ENCODE results near the gene MLLT3.
"Not testable (repeated sequence)": the region's sequence is repeated elsewhere in the genome, so short reads cannot be mapped to it uniquely, and the experiment has no call there.

MLLT3 gene

DNA sequence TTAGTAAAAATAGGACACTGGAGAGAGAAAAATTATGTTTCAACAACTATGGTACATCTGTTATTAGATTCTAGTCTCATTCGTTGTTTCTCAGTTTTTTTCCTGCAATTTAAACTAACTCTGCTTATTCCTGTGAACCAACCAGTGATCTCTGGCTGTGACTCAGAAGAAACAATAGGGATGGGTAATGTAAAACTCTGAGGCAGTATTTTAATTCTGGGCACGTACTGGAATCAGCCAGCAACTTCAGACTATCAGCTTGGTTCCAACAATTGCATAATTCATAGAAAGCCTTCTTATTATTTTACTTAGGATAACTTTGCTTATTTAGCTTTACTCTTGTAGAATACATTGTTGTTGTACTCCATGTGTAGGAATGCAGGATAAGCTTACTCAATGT, 28.8 kb downstream of the MLLT3 start:
- no peak for DNase-seq

GRCh38 chr9:20593105-20593504, 29.2 kb downstream of the MLLT3 start:
- DNase-seq: no peak

DNA sequence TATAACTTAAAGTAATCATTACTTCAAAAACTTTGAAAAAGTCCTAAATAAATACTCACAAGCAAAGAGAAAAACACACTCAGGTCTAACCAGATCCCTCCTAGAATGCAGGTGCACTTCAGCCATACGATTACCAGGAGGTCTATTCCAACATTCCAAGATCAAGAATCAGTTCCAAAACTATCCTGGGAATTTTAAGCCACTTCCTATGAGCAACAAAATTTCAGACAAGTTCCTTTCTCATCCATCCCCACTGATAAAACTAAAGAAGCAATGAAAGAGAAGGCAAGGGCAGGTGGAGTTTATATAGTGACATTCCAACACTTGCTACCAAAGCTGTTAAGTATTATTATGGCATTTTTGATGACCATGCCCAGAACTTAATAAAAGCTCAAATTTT, 29.6 kb downstream of the MLLT3 start:
- no peak for DNase-seq

DNA sequence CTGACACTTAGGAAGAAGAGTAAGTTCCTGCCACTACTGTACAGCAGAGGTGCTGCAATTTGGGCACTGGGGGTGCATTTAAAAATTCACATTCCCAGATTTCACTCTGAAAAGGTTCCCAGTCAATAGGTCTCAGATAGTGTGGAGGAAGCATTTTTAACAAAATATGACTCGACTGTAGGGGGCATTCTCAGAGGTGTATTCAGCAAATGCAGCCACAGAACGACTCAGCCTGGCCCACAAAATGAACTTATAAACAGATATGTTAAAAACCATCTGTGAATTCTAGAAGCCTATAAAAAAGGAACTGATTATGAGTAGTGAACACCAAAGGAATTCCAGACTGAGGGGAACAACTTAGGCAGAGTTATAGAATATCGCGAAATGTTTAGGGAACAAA, 31.1 kb downstream of the MLLT3 start:
- DNase-seq: no peak

GRCh38 chr9:20584968-20585643, 37.2 kb downstream of the MLLT3 start:
- no peak for DNase-seq

- DNase-seq: not testable (repeated sequence)
Measured at GRCh38 chr9:20583088-20583487, 39.2 kb downstream of the MLLT3 start.

DNA sequence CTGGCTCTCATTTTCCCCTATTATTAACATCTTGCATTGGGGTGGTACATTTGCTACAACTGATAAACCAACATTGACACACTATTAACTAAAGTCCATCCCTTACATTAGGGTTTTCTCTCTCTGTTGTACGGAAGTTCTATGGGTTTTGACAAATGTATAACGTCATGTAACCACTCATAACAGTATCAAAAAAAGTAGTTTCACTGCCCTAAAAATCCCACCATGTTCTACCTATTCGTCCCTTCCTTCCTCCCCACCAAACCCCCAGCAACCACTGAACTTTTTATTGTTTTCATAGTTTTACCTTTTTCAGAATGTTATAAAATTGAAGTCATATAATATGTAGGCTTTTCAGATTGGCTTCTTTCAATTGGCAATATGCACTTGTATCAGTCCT, 40.1 kb downstream of the MLLT3 start:
- no peak for DNase-seq

DNA sequence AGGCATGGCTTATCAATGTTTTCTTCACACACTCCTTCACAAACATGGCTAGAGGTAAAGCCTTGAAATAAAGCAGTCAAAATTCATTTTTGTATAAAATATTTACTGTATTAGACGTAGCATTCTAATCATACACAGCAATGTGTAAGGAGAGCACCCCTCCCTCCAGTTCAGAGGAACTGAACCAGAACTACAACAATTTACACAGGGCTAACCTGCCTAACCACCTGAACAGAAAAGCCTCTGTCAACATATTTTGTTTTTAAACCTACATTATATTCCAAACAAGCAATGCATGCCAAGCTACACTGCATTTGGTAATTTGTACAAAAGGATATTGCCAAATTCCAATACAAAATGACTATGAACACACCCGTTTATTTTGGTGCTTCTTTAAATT, 41.6 kb downstream of the MLLT3 start:
- DNase-seq: no peak

- no peak for DNase-seq
Measured at GRCh38 chr9:20579524-20580314, 42.6 kb downstream of the MLLT3 start.

- DNase-seq: no peak
Measured at GRCh38 chr9:20573023-20573422, 49.3 kb downstream of the MLLT3 start.

GRCh38 chr9:20570756-20571155, 51.5 kb downstream of the MLLT3 start:
- DNase-seq: no peak

DNA sequence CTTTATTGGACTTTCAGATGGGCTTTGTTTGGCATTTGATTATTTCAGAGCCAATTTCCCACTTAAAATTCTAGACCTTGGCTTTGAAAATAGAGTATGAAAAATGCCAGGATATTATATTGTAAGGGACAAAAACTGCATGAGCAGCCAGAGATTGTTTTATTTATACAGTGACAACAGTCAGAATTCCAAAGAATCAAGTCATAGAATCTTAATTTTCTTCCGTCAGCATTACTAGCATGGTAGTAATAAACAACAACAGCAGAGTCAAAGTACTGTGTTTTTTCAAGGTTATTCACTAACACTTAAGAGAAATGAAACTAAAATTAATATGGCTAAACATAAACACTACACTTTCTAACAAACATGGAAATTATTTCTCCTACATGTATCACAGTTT, 52.2 kb downstream of the MLLT3 start:
- DNase-seq: no peak

DNA sequence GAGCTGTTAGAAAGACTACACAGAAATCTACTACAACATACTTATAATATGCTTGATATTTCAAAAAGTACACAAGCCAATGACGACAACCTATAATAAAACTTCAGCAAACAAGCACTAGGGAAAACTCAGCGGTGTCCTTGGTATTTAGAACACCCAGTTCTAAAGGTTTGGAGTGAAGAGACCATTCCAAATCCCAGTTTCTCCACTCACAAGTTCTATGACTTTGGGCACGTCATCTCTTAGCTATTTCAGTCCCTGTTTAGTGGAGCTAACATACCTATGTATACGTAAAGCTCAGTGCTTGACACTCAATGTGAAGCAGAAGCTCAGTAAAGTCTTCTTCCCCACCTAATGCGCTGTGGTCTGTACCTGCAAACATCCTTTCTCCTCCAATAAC, 52.8 kb downstream of the MLLT3 start:
- DNase-seq: no peak

- no peak for DNase-seq
Measured at GRCh38 chr9:20568400-20568799, 53.9 kb downstream of the MLLT3 start.

DNA sequence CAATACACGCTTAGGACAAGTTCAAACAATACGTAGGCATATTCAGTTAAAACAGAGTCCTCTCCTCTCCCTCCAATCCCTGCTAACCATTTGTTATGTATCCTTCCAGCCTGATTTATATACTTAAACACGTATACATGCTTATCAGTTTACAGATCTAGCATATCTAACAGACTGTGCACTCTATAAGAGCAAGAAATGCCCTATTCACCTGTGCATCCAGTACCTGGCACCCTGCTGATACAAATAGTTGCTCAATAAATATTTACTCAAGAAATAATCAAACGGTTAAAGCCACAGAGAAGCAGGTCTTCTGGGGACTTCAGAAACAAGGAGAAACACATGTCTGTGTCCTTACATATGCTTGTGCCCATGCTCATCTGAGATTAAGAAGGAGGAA, 55.9 kb downstream of the MLLT3 start:
- no peak for DNase-seq

- DNase-seq: no peak
Measured at GRCh38 chr9:20564650-20565049, 57.6 kb downstream of the MLLT3 start.

- DNase-seq: no peak
Measured at GRCh38 chr9:20563917-20564316, 58.4 kb downstream of the MLLT3 start.

GRCh38 chr9:20562051-20562450, 60.2 kb downstream of the MLLT3 start:
- DNase-seq: no peak

GRCh38 chr9:20561531-20561930, 60.8 kb downstream of the MLLT3 start:
- no peak for DNase-seq

GRCh38 chr9:20559231-20559890, 62.9 kb downstream of the MLLT3 start:
- DNase-seq: no peak

- no peak for DNase-seq
Measured at GRCh38 chr9:20558566-20559016, 63.7 kb downstream of the MLLT3 start.

DNA sequence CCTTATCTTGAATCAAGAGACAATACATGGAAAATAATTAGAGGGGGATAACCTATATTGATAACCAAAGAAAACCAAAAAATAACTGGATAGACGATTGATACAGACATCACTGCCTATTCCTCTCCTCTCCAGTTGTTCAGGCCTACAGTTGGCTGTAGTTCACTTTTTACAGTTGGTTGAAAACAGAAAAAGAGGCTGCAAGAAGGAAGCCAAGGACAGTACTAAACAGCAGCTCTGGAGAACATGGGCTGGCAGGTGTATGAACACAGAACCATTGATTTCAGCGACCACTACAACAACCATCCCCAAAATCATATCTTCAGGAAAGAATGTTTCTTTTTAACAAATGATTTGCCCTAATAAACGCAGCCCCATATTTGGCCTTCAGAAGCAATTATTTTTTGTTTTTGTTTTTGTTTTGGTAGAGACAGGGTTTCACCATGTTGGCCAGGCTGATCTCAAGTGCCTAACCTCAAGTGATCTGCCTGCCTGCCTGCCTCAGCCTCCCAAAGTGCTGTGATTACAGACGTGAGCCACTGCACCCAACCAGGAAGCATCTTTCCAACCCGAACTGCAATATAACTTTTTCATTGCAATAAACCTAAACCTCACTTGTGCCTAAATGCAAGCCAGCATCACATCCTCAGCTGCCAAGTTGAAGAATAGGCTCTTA, 64.3 kb downstream of the MLLT3 start:
- no peak for DNase-seq

GRCh38 chr9:20557285-20557684, 65.0 kb downstream of the MLLT3 start:
- no peak for DNase-seq

Measured in NCI-H1694 treated with DMSO at 0.1 percent for 48 hours (cell line).